ENCODE data around the gene TAAR5. TPM values are rescaled to one million over a fixed set of nuclear protein-coding genes. Genes with fewer than 3 reads are reported as not detected.
"Not testable (repeated sequence)": the region's sequence is repeated elsewhere in the genome, so short reads cannot be mapped to it uniquely, and the experiment has no call there.

TAAR5 gene
- total RNA-seq (2014; rRNA removed; shearing (Covaris generic); ENCODE audit: low replicate concordance): not detected in 2 replicates

GRCh38 chr6:132589454-132589853 lies at the start of gene TAAR5:
Gene TAAR5 (minus strand): TSS chr6:132589741. CDS start chr6:132589686, 55 bp downstream.
- Histone ChIP-seq H3K9me3 (no peaks in the 10 kb centered on the region), H3K4me3 (no peak within 1 kb of the TSS), H3K27me3 (peaks cover 36% of the 10 kb centered on the region), H3K36me3 (no peaks in the 10 kb centered on the region)
- DNase-seq: no peak

- not testable (repeated sequence) for H3K36me3 ChIP-seq, DNase-seq, H3K4me3 ChIP-seq
- peaks cover 12% of the 10 kb centered on the region; the same call in 1 of the 2 replicates for H3K9me3 ChIP-seq
- H3K27me3 ChIP-seq: peaks cover 59% of the 10 kb centered on the region
Observed at GRCh38 chr6:132637135-132637534, 47.6 kb upstream of the TAAR5 start.

DNA sequence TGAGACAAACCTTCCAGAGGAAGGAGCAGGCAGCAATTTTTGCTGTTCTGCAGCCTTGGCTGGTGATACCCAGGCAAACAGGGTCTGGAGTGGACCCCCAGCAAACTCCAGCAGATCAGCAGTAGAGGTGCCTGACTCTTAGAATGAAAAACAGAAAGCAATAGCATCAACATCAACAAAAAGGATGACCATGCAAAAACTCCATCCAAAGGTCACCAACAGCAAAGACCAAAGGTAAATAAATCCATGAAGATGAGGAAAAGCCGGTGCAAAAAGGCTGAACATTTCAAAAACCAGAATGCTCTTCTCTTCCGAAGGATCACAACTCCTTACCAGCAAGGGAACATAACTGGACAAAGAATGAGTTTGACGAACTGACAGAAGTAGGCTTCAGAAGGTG lies 46.4 kb upstream of the TAAR5 start:
- H3K36me3 ChIP-seq, H3K4me3 ChIP-seq, DNase-seq: not testable (repeated sequence)
- Histone ChIP-seq H3K9me3 (peaks cover 12% of the 10 kb centered on the region; the same call in 1 of the 2 replicates), H3K27me3 (peaks cover 65% of the 10 kb centered on the region)

- Histone ChIP-seq H3K27me3 (peaks cover 65% of the 10 kb centered on the region), H3K9me3 (peaks cover 12% of the 10 kb centered on the region; the same call in 1 of the 2 replicates)
- H3K4me3 ChIP-seq, H3K36me3 ChIP-seq, DNase-seq: not testable (repeated sequence)
Observed at GRCh38 chr6:132635288-132635687, 45.7 kb upstream of the TAAR5 start.

DNA sequence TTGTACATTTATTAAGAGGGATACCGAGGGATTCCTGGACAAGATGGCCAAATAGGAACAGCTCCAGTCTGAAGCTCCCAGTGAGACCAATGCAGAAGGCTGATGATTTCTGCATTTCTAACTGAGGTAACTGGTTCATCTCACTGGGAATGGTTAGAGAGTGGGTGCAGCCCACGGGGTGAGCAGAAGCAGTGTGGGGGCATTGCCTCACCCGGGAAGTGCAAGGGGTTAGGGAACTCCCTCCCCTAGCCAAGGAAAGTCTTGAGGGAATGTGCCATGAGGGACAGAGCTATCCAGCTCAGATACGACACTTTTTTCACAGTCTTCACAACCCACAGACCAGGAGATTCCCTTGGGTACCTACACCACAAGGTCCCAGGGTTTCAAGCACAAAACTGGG lies 45.3 kb upstream of the TAAR5 start:
- no peaks in the 10 kb centered on the region for H3K36me3 ChIP-seq
- no peak for DNase-seq
- peaks cover 65% of the 10 kb centered on the region for H3K27me3 ChIP-seq
- peaks cover 12% of the 10 kb centered on the region; the same call in 1 of the 2 replicates for H3K9me3 ChIP-seq
- H3K4me3 ChIP-seq: no peak overlapping the region

DNA sequence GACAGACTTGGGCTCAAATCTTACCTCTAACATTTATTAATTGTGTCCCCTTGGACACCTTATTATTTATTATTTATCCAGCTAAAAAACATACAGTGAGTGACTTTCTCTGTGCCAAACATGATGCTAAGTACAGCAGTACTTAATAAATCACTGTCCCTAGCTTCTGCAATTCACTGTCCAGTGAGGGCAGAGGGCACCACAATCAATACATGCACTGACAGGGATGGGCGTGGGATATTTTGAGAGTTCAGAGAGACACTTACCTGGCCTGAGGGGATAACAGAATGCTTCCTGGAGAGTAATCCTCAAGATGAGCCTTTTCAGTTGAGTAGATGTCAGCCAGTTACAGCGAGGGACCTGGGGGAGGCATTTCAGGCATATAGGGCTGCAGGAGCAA lies 43.8 kb upstream of the TAAR5 start:
- Histone ChIP-seq H3K27me3 (peaks cover 68% of the 10 kb centered on the region), H3K9me3 (peaks cover 21% of the 10 kb centered on the region; the same call in 1 of the 2 replicates), H3K4me3 (no peak overlapping the region), H3K36me3 (no peaks in the 10 kb centered on the region)
- no peak for DNase-seq

- peaks cover 7% of the 10 kb centered on the region for H3K9me3 ChIP-seq
- peaks cover 66% of the 10 kb centered on the region for H3K27me3 ChIP-seq
- H3K36me3 ChIP-seq: no peaks in the 10 kb centered on the region
- no peak for DNase-seq
- no peak within 1 kb of the TSS for H3K4me3 ChIP-seq
Observed at GRCh38 chr6:132624175-132624574, 34.6 kb upstream of the TAAR5 start, which contains the start of gene TAAR2. Gene TAAR2 (minus strand): TSS chr6:132624275. CDS start chr6:132624275, 0 bp downstream.

DNA sequence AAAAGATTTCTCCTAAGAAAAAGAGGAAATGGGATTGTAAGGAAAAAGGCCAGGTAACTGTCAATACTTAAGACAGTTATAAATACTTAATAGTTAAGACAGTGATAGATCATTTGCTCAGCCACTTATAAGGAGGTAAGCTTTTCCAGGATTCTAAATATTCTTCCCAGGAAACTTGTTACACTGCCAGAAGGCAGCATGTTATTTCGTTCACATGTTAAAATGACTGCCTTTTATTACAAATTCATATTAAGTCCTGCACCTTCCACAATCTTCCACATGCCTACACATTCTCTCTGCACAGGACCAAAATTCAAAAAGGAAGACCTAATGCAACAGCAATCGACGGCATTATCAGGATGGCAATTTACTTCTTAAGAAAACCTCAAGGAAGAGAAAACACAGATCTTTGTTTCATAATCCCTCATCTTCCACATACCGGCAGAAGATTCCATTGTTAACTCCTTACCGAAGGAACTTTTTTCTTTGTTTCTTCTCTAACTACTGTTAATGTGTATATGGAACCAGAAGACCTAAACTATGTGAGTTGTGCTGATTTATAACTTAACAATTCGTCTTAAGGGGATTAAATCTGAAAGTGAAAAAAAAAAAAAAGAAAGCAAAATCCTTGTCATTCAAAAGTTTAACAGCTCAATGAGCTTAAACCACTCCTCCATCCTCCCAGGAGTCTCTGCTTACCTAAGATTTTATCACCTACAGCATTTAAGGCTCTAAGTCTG lies 33.7 kb upstream of the TAAR5 start:
- no peaks in the 10 kb centered on the region; the same call in 1 of the 2 replicates for H3K9me3 ChIP-seq
- no peaks in the 10 kb centered on the region for H3K36me3 ChIP-seq
- H3K27me3 ChIP-seq: peaks cover 64% of the 10 kb centered on the region
- DNase-seq: no peak
- no peak overlapping the region for H3K4me3 ChIP-seq

GRCh38 chr6:132616677-132617076 lies 27.1 kb upstream of the TAAR5 start:
- H3K36me3 ChIP-seq: no peaks in the 10 kb centered on the region
- no peak for DNase-seq
- no peaks in the 10 kb centered on the region for H3K9me3 ChIP-seq
- no peak overlapping the region for H3K4me3 ChIP-seq
- H3K27me3 ChIP-seq: peaks cover 76% of the 10 kb centered on the region

- no peak for DNase-seq
- Histone ChIP-seq H3K9me3 (no peaks in the 10 kb centered on the region), H3K36me3 (no peaks in the 10 kb centered on the region), H3K27me3 (peaks cover 65% of the 10 kb centered on the region), H3K4me3 (no peak overlapping the region)
Observed at GRCh38 chr6:132614554-132614953, 25.0 kb upstream of the TAAR5 start.

DNA sequence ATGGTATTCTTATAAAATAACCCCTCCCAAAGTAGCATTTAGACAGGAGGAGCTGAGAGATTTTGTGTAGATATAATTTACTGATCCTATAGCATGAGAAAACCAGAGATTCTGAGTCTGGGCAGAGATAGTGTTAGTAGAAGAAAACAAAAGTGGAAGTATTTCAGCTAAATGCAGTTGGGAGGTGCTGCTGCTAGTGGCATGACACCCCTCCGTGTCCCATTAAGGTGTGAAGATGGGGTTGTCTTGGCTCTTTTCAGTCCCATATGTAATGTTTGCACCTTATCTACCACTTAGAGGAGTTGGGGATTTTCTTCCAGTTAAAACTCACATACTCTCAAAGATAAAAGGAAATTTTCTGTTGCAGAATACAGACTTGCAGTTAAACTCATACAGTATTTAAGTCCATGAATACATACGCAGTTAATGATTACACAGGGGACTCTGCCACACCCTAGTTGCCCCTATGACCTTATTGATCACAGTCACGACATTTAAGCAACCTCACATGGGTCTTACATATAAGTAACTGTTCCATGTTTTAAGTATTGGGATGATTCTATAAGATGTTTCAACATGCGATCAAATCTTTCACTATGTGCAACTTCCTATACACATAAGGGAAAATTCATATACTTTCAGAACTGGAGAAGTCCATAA lies 23.0 kb upstream of the TAAR5 start:
- no peak overlapping the region for H3K4me3 ChIP-seq
- no peak for DNase-seq
- H3K9me3 ChIP-seq: no peaks in the 10 kb centered on the region
- peaks cover 58% of the 10 kb centered on the region for H3K27me3 ChIP-seq
- no peaks in the 10 kb centered on the region for H3K36me3 ChIP-seq

GRCh38 chr6:132611616-132612015 lies 22.1 kb upstream of the TAAR5 start:
- Histone ChIP-seq H3K36me3 (no peaks in the 10 kb centered on the region), H3K4me3 (no peak overlapping the region), H3K27me3 (peaks cover 51% of the 10 kb centered on the region), H3K9me3 (no peaks in the 10 kb centered on the region)
- no peak for DNase-seq

- Histone ChIP-seq H3K4me3 (no peak overlapping the region), H3K27me3 (peaks cover 30% of the 10 kb centered on the region)
- no peak for DNase-seq
Observed at GRCh38 chr6:132607544-132608233, 18.1 kb upstream of the TAAR5 start.

GRCh38 chr6:132604635-132605152 lies 15.2 kb upstream of the TAAR5 start:
- Histone ChIP-seq H3K9me3 (no peaks in the 10 kb centered on the region), H3K36me3 (no peaks in the 10 kb centered on the region), H3K4me3 (no peak overlapping the region), H3K27me3 (peaks cover 26% of the 10 kb centered on the region)
- DNase-seq: no peak

More at GRCh38 chr6:132607544-132608233, 18.1 kb upstream of the TAAR5 start:
- Histone ChIP-seq H3K9me3 (no peaks in the 10 kb centered on the region), H3K36me3 (no peaks in the 10 kb centered on the region)

- peaks cover 48% of the 10 kb centered on the region for H3K27me3 ChIP-seq
- not testable (repeated sequence) for H3K36me3 ChIP-seq, H3K4me3 ChIP-seq, DNase-seq, H3K9me3 ChIP-seq
Observed at GRCh38 chr6:132600900-132601299, 11.4 kb upstream of the TAAR5 start.

GRCh38 chr6:132598473-132598872 lies 8.9 kb upstream of the TAAR5 start:
- Histone ChIP-seq H3K9me3 (no peaks in the 10 kb centered on the region), H3K4me3 (no peak overlapping the region), H3K36me3 (no peaks in the 10 kb centered on the region), H3K27me3 (peaks cover 43% of the 10 kb centered on the region)
- peak; percentile 7 for DNase-seq

GRCh38 chr6:132596201-132596600 lies 6.7 kb upstream of the TAAR5 start:
- Histone ChIP-seq H3K9me3 (no peaks in the 10 kb centered on the region), H3K36me3 (no peaks in the 10 kb centered on the region), H3K27me3 (peaks cover 52% of the 10 kb centered on the region), H3K4me3 (no peak overlapping the region)
- DNase-seq: no peak

Measured in MG63 (cell line).